Hypothalamus (tissue), 51 donors: Measurements from ENCODE around the gene DNMT1.
"Not testable (repeated sequence)": the region's sequence is repeated elsewhere in the genome, so short reads cannot be mapped to it uniquely, and the experiment has no call there.

Source experiments
- DNase-seq, 51 donors: peaks; one replicate each; lab custom pipeline; 2025; lab: John Stamatoyannopoulos, UW

DNMT1 gene

GRCh38 chr19:10194500-10195198 is at the start of gene DNMT1:
TSS of gene DNMT1 (minus strand) at chr19:10194953. CDS start at chr19:10194899, 54 bp downstream.
- peak; percentile 85 to 99 (median 95) for DNase-seq

- DNase-seq, result no peak
Measured at GRCh38 chr19:10243606-10244005, 48.9 kb upstream of the DNMT1 start.

GRCh38 chr19:10241826-10242449 is 47.2 kb upstream of the DNMT1 start:
- DNase-seq, result not testable (repeated sequence)

- no peak for DNase-seq
Measured at GRCh38 chr19:10238172-10238783, 43.5 kb upstream of the DNMT1 start.

GRCh38 chr19:10237702-10238101 is 42.9 kb upstream of the DNMT1 start:
- DNase-seq, result no peak

- DNase-seq, result not testable (repeated sequence)
Measured at GRCh38 chr19:10235409-10235808, 40.7 kb upstream of the DNMT1 start.

GRCh38 chr19:10235003-10235402 is 40.2 kb upstream of the DNMT1 start:
- DNase-seq, result no peak

GRCh38 chr19:10233946-10234345 is 39.2 kb upstream of the DNMT1 start:
- DNase-seq, result no peak

GRCh38 chr19:10231612-10232228 is 37.0 kb upstream of the DNMT1 start:
- no peak for DNase-seq

- peak in 34 of 51 donors; percentile 6 to 77 (median 26) for DNase-seq
Measured at GRCh38 chr19:10230861-10231611, 36.3 kb upstream of the DNMT1 start, which contains the start of gene S1PR2. TSS of gene S1PR2 (minus strand) at chr19:10231331. CDS start at chr19:10224905, 6,426 bp downstream.

GRCh38 chr19:10230173-10230860 is 35.6 kb upstream of the DNMT1 start:
- DNase-seq, result peak in 19 of 51 donors; percentile 8 to 63 (median 36)

GRCh38 chr19:10228920-10229319 is 34.2 kb upstream of the DNMT1 start:
- DNase-seq, result peak in 1 of 51 donors; percentile 9

- no peak for DNase-seq
Measured at GRCh38 chr19:10228393-10228792, 33.6 kb upstream of the DNMT1 start.

- peak; percentile 20 to 97 (median 85) for DNase-seq
Measured at GRCh38 chr19:10227026-10227971, 32.5 kb upstream of the DNMT1 start.

GRCh38 chr19:10226376-10227025 is 31.7 kb upstream of the DNMT1 start:
- peak in 21 of 51 donors; percentile 6 to 83 (median 37) for DNase-seq

- DNase-seq, result no peak
Measured at GRCh38 chr19:10226021-10226375, 31.2 kb upstream of the DNMT1 start.

- DNase-seq, result no peak
Measured at GRCh38 chr19:10224337-10224736, 29.6 kb upstream of the DNMT1 start.
